Middle frontal gyrus (tissue), 1 donor: ENCODE results near the gene ZCCHC7.

Experiments used
- DNase-seq: peaks from one replicate; pipeline ENCODE4 v3.0.0-alpha.2; 2015; ENCODE audit warnings: low spot score; ENCODE audit errors: extremely low spot score

Gene ZCCHC7

DNA sequence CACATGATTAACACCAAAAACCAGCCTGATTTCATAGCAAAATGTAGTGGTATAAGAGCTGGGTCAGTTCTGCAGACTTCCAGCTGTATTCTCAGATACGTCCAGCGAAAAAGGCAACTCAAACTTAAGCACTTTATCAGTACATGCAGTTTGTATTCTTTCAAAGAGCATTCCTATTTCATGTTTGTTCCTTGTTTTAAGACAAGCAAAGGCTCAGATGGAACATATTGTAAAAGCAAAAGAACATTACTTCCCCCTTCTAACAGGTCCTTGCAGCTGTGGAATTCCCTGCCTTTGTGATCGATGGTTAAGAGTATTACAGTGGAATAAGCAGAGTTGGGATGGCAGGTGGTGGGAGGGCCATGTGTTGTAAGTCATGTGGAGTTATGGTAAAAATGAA lies 215.8 kb downstream of the ZCCHC7 start:
- no peak for DNase-seq

DNA sequence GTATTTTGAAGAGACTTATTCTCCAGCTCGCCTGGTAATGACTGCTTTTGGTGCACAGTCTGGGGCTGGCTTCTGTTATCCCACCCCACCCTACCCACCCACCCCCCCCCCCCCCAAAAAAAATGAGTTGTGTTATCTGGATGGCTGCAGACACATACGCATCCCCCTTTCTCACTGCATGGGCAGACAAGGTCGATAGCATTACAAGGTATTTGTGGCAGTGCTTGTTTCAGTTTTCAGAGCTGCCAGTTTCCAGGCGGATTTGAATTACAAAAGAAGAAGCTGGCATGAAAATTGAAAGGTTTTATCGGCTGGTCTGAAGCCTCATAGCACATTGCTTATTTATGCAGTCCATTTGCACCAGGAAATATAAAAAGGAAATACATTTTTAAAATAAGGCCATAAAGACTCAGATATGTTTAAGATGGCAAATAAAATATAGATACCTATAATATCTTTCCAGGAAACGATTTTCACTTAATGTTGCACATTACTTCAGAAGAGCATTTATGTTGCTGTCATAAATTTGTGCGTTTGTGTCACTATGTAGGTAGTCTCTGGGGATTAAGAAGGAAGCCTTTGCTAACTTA lies 217.0 kb downstream of the ZCCHC7 start:
- no peak for DNase-seq

DNA sequence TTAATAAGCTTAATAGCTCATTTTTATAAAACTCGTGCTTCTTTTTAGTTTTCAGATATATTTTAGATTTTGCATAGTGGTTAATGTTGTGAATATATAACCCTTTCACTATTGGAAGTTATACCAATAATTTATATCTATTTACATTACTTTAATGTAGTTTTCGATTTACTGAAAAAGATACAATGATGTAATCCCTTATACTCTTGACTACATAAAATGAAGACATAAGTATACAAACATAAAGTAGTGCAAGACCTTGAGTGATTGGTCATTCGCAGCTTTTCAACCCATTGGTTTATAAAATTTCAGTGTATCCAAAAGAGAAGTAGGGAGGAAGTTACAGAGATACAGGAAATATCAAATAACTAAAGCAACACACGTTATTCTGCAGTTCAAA lies 217.8 kb downstream of the ZCCHC7 start:
- DNase-seq, result no peak

GRCh38 chr9:37339923-37340322 lies 219.5 kb downstream of the ZCCHC7 start:
- no peak for DNase-seq

GRCh38 chr9:37340961-37341360 lies 220.6 kb downstream of the ZCCHC7 start:
- DNase-seq, result no peak

- no peak for DNase-seq
These were observed 221.3 kb downstream of the ZCCHC7 start for GRCh38 chr9:37341704-37342103.

- no peak for DNase-seq
These were observed 222.1 kb downstream of the ZCCHC7 start for GRCh38 chr9:37342493-37342892.

DNA sequence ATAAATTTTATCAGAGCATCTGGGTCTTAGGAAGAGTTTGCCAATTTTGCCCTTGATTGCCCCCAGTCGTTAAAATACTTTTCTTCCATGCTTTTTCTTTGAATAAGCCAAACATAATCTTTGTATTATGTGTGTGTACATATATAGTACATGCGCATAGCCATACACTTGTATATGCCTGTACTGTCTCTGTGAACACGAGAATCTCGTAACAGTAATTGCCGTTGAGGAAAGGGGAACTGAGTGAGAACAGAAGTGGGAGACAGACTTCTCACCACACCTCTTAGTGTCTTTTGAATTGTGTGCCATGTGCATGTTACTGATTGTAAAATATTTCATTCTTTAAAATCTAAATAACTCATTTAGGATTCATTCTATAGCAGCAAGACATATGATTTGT lies 222.5 kb downstream of the ZCCHC7 start:
- no peak for DNase-seq

- DNase-seq, result no peak
These were observed 223.3 kb downstream of the ZCCHC7 start for GRCh38 chr9:37343724-37344123.

- no peak for DNase-seq
These were observed 224.7 kb downstream of the ZCCHC7 start for GRCh38 chr9:37345038-37345437.

DNA sequence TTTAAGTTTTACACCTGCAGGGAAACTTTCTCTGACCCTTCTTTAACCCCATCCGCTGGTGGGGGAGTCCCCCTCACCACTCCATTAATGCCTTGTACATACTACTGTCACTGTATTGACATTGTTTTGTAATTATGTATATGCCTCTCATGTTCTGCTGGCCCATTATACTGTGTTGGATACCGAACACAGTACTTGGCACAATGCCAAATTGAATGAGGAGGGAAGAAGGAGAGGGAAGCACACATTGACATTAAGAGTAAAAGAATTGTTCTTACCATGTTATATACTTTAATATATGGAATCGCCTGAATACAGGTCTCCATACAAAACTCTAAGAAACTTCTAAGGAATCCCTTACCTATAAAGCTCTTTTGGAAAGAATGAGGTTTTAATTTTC lies 228.5 kb downstream of the ZCCHC7 start:
- no peak for DNase-seq

- no peak for DNase-seq
These were observed 230.3 kb downstream of the ZCCHC7 start for GRCh38 chr9:37350486-37351190.

DNA sequence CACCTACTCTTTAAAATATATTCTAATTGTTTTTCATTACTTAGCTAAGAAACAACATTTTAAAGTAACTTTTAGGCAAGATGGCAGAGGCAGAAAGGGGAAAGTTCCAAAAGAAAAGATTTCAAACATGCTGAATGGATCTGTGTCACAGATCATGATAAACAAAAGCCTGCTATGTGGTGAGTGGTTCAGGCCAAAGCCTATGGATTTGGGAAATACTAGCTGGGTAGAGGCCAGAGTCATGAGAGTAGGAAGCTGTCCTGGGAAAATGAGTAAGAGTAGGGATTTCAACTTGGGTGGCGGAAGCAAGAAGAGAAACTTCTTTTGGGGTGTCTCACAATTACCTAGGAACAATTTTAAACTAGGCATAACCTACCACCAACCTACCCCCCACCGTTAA lies 233.4 kb downstream of the ZCCHC7 start:
- no peak for DNase-seq

GRCh38 chr9:37362430-37362829 lies 242.1 kb downstream of the ZCCHC7 start:
- DNase-seq, result no peak

DNA sequence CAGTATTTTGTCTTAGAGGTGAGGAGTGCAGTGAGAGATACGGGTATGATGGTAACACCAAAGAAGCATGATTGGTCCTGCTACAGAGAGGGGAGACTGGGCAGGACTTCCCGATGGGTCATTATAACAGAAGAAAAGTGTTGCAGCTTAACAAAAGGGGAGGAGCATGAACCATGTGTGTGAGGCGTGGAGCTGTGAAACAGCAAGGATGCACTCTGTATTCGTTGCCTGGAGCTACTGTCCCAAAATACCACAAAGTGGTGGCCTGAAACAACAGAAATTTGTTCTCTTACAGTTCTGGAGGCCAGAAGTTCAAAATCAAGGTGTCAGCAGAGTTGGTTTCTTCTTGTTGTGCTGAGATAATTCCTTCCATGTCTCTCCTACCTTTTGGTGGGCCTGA lies 242.8 kb downstream of the ZCCHC7 start:
- no peak for DNase-seq

DNA sequence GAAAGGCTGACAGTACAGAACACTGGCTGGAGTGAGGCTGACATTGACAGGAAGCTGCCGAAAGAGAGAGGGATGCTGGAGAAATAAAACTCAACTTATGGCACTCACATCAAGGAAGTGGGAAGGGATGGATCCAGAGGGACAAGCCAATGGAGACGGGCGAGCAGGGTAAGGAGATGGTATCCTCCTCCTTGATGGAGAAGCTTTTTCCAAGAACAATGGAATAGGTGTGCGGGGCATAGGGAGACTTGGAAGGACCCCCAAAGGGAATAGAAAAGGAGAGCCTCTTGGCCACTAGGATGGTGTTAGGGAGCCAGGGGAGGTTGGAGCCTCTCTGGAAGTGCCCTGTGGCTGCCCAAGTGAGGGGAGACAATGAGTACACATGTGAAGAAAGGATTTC lies 243.8 kb downstream of the ZCCHC7 start:
- DNase-seq, result no peak

- no peak for DNase-seq
These were observed 244.5 kb downstream of the ZCCHC7 start for GRCh38 chr9:37364751-37365360.

- no peak for DNase-seq
These were observed 249.3 kb downstream of the ZCCHC7 start for GRCh38 chr9:37369671-37370070.

DNA sequence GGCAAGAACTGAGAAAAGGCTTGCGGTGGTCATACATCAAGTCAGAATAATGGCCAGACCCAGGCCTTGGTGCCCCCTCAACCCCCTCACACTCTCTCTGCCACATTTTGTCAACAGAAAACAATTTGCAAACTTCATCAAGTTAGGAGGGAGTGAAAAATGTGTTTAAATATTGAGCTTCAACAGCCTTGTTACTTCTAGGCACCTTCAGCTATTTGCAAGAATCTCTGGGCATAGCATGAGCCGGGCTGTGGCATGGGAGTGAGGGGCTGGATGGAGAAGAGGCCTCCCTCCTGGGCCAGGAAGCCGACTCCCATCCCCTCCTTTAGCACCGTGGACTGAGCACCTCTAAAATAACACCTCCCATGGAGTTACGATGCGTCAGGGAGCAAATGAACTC lies 249.9 kb downstream of the ZCCHC7 start:
- DNase-seq, result no peak

DNA sequence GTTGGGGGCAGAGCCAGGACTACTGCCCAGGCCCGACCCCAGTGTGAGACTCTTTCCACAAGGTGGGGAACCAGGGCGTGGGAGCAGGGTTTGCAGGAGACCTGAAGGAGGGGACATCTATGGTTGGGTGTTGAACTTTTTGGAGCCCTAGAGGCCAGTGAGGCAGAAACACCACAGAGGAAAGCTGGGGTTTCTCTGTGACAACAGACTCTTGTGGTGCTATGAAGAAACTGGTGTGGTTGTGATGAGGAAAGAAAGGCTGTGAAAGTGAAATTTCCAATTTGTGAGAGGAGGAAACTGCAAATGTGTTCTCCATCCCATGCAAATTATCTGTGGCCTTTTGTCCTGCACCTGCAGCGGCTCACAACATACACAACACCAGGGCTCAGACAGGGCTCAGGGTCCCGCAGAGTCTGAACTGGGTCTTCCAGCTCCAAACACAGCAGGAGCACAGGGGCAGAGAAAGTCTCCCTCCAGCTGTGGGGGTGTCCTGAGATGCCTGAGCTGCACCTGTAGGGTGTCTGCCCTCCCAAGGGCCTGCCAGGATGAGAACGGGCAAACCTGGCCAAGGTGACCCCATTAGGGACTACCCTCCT lies 250.7 kb downstream of the ZCCHC7 start:
- no peak for DNase-seq

DNA sequence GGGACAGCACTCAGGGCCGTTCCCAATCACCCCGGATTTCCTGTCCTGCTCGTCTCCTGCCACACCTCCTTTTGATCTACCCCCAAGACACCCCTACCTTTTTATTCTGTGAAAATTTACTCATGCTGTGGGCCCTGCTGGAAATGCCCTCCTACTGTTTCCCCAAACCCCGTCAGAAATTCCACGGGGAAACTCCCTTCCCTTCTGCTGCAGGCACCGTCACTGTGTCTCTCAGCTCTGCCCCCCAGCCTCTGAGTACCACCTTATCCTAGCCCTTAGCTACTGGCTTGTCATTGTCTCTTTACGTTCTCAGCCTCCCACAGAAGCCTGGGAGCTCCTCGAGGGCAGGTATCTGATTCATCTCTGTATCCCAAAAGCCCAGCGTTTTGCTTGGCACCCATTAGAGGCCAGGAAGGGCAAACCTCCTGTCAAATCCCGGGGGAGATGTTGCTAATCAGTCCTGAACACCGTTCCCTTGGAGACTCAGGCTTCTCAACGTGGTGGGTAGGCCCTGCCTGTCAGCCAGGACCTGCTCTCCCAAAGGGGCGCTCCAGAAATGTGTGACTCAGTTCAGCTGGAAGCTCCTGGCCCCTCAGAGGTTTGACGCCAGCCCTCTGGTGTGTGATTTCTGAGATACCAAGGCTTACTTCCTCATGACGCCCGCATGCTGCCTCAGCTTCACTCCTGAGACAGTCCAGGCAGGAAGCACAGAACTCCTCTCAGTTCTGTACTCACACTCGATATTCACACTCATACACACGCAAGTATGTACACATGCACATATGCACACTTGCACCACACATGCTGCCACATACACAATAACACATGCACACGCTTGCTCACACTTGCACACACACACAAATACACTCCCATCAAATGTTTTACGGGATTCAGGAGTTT lies 251.4 kb downstream of the ZCCHC7 start:
- DNase-seq, result no peak

GRCh38 chr9:37372839-37373238 lies 252.5 kb downstream of the ZCCHC7 start:
- no peak for DNase-seq
